Tibial artery (tissue), 4 donors: ENCODE results near the gene LARP4B.

Source experiments
- DNase-seq, 2 donors: peaks; one replicate each; pipeline ENCODE4 v3.0.0-alpha.2; 2019
- H3K27ac ChIP-seq, 2 donors: fragments of 200-600 bp; sonication (generic) in 1 of 2; 1 replicate in 1 of 2; 2 replicates in 1 of 2; pipeline ENCODE4 v1.5.1; 2018 to 2019; ENCODE audit warnings: mild to moderate bottlenecking in 1 of 2
- H3K27me3 ChIP-seq, 2 donors: fragments of 200-600 bp; sonication (generic) in 1 of 2; one replicate each; pipeline versions ENCODE4 v1.5.1 to v1.6.0; 2016 to 2019
- H3K36me3 ChIP-seq, 3 donors: fragments of 200-600 bp; sonication (generic) in 2 of 3; one replicate each; pipeline ENCODE4 v1.5.1; 2016 to 2019; ENCODE audit warnings: mild to moderate bottlenecking in 2 of 3
- H3K4me1 ChIP-seq, 4 donors: fragments of 200-600 bp; sonication (generic) in 2 of 4; 1 replicate in 3 of 4; 2 replicates in 1 of 4; pipeline ENCODE4 v1.5.1; 2016 to 2019
- H3K4me3 ChIP-seq, 2 donors: fragments of 200-600 bp; sonication (generic) in 1 of 2; 1 replicate in 1 of 2; 2 replicates in 1 of 2; pipeline ENCODE4 v1.5.1; 2018 to 2019; ENCODE audit warnings: mild to moderate bottlenecking in 2 of 2
- H3K9me3 ChIP-seq, 3 donors: fragments of 200-600 bp; sonication (generic) in 1 of 3; one replicate each; pipeline ENCODE4 v1.5.1; 2016 to 2019
- CTCF ChIP-seq, 2 experiments: fragments of 200-600 bp in 1 of 2; fragments of 450-650 bp in 1 of 2; IDR thresholded peaks; one replicate each; pipeline ENCODE4 v1.5.1; 2017 to 2019; ENCODE audit warnings: antibody characterized with exemption in 2 of 2, mild to moderate bottlenecking in 1 of 2, moderate library complexity in 1 of 2
- intact Hi-C: fragments of 100-400 bp; cut with DNase I; formaldehyde crosslinking; loops from one replicate; pipeline ENCODE4 v1.15.0; 2023; ENCODE audit warnings: low total_unique reads

The LARP4B gene

GRCh38 chr10:842795-843194, 88.7 kb downstream of the LARP4B start:
- intact Hi-C loops, result no loop called here
- Histone ChIP-seq H3K27me3 (no peaks in the 10 kb centered on the region), H3K36me3 (peaks cover 30 to 68% (median 48%) of the 10 kb centered on the region in 3 donors), H3K9me3 (no peaks in the 10 kb centered on the region), H3K27ac (no peak overlapping the region), H3K4me1 (peaks cover 0 to 3% (median under 1%) of the 10 kb centered on the region in 4 donors), H3K4me3 (no peak overlapping the region)
- TF ChIP-seq CTCF (IDR thresholded peaks at IDR 0.05), result no peak
- DNase-seq, result no peak

- no peak for TF ChIP-seq CTCF (IDR thresholded peaks at IDR 0.05)
- no peaks in the 10 kb centered on the region for H3K27me3 ChIP-seq
- DNase-seq, result no peak
- peaks cover 30 to 57% (median 48%) of the 10 kb centered on the region in 3 donors for H3K36me3 ChIP-seq
- intact Hi-C loops, result no loop called here
- H3K4me1 ChIP-seq, result no peaks in the 10 kb centered on the region
- H3K27ac ChIP-seq, result no peak overlapping the region
- H3K9me3 ChIP-seq, result no peaks in the 10 kb centered on the region
- H3K4me3 ChIP-seq, result no peak overlapping the region
These were observed 90.0 kb downstream of the LARP4B start for GRCh38 chr10:841535-841934.

- Histone ChIP-seq H3K9me3 (no peaks in the 10 kb centered on the region), H3K4me1 (no peaks in the 10 kb centered on the region), H3K27me3 (no peaks in the 10 kb centered on the region), H3K36me3 (peaks cover 39 to 65% (median 60%) of the 10 kb centered on the region in 3 donors), H3K27ac (no peak overlapping the region), H3K4me3 (no peak overlapping the region)
- no peak for TF ChIP-seq CTCF (IDR thresholded peaks at IDR 0.05)
- intact Hi-C loops, result no loop called here
- DNase-seq, result no peak
These were observed 91.8 kb downstream of the LARP4B start for GRCh38 chr10:839550-840205.

- no peak for DNase-seq
- no peak overlapping the region for H3K27ac ChIP-seq
- no peaks in the 10 kb centered on the region for H3K4me1 ChIP-seq
- H3K27me3 ChIP-seq, result no peaks in the 10 kb centered on the region
- no peak overlapping the region for H3K4me3 ChIP-seq
- H3K36me3 ChIP-seq, result peaks cover 19 to 52% (median 45%) of the 10 kb centered on the region in 3 donors
- TF ChIP-seq CTCF (IDR thresholded peaks at IDR 0.05), result no peak
- intact Hi-C loops, result no loop called here
- H3K9me3 ChIP-seq, result no peaks in the 10 kb centered on the region
These were observed 94.7 kb downstream of the LARP4B start for GRCh38 chr10:836782-837181.

GRCh38 chr10:834493-834892, 97.0 kb downstream of the LARP4B start:
- intact Hi-C loops, result no loop called here
- no peaks in the 10 kb centered on the region for H3K9me3 ChIP-seq
- H3K4me3 ChIP-seq, result no peak overlapping the region
- no peak for DNase-seq
- no peak for TF ChIP-seq CTCF (IDR thresholded peaks at IDR 0.05)
- H3K36me3 ChIP-seq, result peaks cover 12 to 44% (median 28%) of the 10 kb centered on the region in 3 donors
- H3K27me3 ChIP-seq, result no peaks in the 10 kb centered on the region
- no peaks in the 10 kb centered on the region for H3K4me1 ChIP-seq
- no peak overlapping the region for H3K27ac ChIP-seq
